HG03439 (cell line): Measurements from ENCODE around the gene CCL16.

Experiments
- ATAC-seq: cut with Tn5 transposase; IDR thresholded peaks from one replicate; pipeline ENCODE4 v1.9.1; 2021; ENCODE audit warnings: mild to moderate bottlenecking, moderate library complexity; ENCODE audit not compliant: unreplicated experiment

Gene CCL16

DNA sequence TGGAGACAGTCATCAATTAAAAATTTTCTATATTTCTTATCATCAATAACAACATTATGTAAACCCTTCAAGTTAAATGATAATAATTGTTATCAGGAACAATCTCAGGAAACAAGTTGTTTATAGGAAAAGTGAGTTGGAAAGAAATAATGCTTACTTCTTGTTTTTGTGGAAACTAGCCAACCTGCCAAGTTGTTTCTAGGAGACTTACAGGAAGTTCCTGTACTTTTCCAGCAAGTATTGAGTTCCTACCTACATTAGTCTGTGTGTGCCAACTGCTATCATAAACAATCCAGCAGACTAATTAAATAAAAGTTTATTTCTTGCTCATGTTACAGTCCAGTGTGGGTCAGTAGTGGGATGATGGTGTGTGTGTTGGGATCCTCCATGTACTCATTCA is 6.9 kb upstream of the CCL16 start:
- no peak for ATAC-seq

DNA sequence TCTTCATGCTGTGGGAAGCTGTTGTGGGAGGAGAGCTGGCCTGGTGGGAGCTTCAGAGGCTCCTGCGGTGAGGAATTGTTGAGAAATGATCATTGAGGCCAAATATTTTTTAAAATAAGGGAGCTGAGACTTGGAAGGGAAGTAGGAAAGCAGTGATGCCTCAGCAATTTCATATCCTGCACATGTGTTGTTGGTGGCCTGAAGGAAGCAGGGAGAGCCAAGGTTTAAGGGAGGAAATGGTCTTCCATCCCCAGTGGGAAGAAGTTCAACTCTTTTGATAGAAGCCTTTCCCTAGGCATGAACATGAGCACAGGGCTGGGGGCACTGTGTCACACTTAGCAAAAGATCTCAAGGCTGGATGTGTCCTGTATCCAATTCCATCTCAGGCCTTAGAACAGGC is 5.3 kb upstream of the CCL16 start, which contains the start of gene CCL14:
CCL14 (minus strand) TSS at position 87 of the 400 bp plus-strand sequence; CDS start at position 7, 80 bp downstream.
- ATAC-seq = no peak

DNA sequence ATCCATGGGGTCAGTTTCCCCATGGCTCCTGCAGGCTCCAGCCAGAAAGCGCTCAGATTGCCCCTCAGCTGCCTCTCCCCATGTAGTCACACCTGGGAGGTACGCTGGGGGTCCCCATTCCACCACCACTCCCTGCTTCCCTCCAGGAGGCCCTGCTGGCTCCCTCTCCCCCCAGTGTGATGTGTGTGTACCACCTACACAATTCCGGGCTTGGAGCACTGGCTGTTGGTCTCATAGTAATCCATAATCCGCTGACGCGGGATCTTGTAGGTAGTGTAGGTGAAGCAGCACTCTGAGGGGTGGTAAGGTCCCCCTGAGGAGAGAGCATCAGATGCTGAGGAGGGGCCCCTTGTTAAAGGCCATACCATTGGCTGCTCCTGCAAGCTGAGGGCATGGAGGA is 2.8 kb upstream of the CCL16 start:
- ATAC-seq = no peak

DNA sequence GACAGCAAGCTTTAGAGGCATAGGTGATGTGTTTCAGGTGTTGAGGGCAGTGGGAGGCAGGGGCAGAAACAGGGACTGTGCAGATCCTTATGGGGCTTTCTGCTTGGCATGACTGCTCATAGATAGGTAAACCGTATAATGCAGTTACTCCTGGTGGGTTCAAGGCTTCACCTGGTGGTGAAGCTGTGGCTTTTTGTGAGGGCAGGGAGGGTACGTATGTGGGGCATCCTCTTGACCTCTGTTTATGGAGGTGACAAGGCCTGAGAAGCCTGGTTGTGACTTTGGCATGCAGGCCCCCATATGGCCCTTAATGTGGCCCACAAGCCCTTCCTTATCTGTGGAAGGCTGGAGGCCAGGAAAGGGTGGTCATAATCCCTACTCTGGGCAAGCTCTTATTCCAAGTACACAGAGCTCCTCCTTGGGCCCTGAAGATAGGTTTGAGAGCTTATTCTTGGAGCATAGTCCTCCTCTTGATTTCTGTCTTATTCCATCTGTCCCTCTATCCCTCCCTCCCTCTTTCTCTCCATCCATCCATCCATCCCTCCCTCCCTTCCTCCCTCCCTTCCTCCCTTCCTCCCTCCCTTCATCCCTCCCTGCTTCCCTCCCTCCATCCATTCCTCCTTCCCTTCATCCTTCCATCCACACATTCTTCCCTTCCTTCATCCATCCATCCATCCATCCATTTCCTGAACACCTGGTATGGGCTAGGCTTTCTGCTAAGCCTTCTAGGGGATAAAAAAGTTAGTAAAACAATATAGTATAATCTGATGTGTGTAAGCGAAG is 1.3 kb upstream of the CCL16 start:
- no peak for ATAC-seq

DNA sequence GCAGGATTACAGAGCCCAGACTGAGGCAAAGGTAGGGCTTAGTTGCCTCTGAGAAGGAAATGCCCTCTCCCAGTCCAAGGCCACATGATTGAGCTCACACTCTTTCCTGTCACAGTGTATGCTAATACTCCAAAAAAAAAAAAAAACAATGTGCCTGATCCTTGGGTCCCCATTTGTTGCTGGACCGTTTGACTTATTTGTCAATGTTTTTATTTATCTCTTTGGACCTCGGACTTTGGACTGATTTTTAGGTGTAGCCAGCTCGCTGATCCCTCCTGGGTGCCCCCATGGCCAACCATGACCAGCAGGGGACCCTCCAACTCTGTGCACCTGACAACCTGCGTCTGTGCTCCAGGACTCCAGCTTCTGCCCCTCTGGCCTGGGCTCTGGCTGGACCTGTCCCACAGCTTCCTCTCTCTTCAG is 622 bp upstream of the CCL16 start:
- no peak for ATAC-seq

DNA sequence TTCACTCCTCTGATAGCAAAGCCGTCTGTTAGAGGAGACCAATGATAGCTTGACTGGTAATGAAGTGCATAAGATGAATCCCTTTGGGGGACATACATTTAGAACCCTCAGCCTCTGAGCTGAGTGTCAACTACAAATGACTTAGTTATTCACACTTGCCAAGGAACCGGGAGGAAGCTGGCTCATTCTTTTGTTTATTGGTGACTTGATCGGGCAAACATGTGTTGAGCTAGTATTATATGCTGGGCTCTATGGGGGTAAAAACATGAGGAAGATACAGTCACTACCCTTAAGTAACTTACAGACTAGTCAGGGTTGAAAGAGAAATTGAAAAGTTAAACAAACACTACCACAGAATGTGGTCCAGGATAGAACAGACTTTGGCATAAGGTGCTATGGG is 3.0 kb downstream of the CCL16 start:
- ATAC-seq = no peak

DNA sequence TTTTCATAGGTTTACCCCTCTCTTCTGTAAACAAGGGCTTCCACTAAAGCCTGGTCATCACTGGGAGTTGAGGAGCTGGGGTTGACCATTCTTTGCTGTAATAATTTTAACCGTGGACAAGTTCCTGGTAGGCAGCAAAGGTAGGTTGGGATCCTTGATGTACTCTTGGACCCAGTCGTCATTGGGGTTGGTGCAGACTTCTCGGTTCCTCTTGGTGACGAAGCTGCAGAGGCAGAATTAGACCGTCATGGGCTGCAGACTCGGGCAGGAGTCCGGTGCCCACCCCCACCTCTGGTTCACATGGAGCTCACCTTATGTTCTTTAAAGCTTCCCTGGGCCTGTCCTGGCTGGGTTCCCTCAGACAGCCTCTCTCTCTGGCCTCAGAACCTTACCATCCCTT is 3.8 kb downstream of the CCL16 start:
- ATAC-seq = no peak

DNA sequence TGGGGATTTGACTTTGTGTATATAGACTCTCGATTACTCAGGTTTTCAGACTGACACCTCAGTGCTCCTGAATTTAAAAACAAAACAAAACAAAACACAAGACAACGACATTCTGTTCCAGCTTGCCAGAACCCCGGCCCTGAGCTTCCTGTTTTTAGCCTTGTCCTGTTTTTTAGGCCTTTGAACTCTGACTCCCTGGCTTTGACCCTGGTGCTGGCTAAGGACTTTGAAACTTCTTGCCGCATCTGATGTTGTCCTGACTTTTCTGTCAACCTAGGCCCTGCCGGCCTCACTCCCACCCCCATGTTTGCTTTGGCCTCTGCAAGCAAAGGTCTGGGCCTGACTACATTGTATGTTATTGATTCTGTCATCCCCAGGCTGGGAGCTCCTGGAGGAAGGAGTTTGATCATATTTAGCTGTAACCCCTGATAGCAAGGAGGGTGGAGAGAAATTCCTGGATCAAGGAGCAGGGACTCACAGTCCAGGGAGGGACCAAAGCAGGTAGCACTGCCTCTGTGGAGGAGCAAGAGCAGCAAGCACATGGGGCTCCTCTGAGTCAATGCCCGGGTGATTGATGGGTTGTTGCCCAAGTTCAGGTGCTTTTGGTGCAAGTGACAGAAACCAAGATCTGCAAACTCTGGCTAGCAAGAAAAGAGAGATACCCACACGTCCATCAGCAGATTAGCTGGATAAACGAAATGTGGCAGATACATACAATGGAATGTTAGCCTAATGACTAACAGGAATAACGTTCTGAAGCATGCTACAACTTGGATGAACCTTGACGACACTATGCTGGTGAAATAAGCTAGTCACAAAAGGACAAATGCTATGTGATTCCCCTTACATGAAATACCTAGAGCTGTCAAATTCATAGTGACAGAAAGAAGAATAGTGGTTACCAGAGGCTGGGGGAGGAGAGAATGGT is 7.7 kb downstream of the CCL16 start:
- ATAC-seq = no peak

DNA sequence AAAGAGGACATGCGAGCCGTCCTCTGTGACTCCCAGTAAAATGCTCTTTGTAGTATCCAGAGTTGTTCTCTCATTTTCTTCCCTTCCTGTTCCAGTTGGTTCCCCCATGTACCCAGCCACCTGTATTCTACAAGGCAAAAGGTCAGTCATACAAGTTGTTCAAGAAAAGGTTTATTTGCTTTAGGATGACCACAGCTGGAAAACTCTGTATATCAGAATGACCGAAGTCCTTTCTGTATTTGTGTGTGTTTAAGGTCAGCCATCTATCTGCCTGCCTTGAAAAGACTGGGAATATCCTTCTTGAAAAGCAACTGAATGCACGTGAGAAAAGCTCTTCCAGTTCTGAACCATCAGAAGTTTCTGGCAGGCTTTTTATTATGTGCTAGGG is 8.4 kb downstream of the CCL16 start:
- ATAC-seq = no peak

DNA sequence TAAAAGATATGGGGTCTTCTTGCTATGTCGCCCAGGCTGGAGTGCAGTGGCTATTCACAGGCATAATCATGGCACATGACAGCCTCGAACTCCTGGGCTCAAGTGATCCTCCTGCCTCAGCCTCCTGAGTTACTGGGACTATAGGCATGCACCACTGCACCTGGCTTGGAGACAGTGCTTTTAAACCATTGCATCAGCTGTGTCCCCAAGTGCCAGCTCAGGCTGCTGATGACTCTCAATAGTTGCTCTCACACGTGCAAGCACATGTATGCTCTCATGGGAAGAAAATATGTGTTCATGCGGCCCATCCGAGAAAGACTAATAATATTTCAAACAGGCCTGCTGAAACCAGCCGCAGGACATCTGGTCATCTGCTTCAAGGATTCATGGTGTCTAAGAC is 8.8 kb downstream of the CCL16 start:
- ATAC-seq = no peak

DNA sequence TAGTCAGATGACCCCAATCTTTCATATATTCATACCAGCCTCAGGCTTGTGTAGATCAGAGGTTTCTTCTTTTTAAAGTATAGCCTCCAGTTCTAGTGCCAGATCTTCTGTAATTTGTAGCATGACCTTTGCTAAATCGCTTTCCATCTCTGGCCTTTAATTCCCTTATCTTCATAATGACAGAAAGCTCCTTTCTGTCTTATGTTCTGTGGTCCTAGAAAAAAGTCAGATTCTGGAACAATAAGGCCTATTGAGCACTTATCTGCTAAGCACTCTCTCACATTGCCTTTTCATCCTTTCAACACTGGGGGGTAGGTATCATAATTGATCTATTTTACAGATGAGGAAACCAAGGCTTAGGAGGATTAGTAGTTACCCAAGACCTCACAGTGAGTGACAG is 9.2 kb downstream of the CCL16 start:
- no peak for ATAC-seq

DNA sequence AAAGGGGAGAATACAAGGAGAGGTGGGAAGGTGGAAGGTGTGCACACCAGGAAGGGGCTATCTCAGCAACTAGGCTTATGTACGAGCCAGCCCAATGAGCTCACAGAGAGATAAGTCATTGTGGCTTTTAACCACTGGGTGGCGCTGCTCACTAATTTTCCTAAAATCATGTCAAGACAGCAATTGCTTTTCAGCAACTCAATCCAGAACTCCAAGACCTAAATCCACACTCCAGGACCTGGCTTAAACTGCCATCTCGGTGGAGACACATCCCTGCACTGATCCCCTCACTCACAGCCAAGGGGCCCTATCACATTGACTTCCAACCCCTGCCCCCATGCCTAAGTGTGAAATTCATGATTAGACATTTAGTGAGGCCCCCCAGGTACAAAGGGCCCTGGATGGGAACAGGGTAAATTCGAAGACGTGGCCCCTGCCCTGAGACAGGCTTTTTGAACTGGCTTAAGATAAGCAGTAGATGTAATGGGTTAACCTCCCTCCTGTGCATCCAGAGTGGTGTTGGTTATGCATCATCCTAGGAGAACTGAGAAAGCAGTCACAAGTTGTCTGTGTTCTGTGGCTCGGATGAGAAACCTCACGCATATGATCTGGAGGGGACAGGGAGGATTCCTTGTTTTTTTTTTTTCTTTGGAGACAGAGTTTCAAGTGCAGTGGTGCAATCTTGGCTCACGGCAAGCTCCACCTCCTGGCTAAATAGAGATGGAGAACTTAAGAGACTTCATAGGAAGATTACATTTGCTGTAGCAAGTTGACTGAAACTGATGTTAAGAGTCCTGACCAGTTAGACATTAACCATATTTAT is 11.5 kb downstream of the CCL16 start:
- ATAC-seq = no peak

DNA sequence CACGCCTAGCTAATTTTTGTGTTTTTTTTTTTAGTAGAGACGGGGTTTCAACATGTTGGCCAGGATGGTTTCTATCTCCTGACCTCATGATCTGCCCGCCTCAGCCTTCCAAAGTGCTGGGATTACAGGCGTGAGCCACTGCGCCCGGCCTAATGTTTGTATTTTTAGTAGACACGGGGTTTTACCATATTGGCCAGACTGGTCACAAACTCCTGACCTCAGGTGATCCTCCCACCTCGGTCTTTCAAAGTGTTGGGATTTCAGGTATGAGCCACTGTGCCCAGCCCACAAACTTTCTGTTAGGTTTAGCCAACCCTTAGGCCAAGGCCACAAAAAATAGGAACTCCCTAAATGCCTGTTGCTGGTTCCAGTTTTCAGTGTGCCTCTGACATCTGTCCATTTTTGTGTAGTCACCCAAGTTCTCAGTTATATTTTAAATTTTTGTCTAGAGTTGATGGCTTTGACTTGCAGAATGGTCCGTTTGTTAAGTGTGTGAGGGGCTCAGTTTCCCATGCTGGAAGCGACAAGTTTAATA is 12.7 kb downstream of the CCL16 start:
- ATAC-seq = no peak

DNA sequence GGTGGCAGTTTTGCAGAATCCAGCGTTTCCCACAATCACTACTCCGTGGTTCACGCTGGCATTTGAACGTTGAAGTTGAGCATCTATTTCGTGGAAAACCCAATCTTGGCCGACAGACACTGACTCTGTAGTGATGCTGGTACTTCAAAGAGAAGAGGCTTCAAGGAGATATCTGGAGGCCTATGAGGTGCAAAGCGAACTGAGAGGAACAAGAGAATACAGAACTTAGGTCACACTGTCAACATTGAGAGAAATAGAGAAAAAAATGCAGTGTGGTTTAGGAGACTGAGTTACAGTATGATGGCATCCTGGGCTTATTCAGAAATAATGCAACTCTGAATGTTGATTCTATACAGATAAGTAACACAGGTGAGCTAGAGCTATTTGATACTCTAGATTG is 16.0 kb downstream of the CCL16 start:
- ATAC-seq = no peak

DNA sequence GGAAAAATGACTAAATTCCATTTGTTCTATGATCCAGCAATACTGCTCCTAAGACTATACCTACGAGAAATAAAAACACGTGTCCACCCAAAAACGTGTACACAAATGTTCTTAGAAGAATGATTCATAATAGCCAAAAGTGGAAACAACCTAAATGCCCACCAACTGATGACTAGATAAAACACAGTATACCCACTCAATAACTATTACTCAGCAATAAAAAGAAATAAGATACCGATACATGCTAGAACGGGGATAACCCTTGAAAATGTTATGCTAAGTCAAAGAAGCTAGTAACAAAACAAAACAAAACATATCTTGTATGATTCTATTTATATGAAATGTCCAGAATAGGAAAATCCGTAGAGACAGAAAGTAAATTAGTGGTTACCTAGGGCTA is 17.6 kb downstream of the CCL16 start:
- ATAC-seq = no peak

DNA sequence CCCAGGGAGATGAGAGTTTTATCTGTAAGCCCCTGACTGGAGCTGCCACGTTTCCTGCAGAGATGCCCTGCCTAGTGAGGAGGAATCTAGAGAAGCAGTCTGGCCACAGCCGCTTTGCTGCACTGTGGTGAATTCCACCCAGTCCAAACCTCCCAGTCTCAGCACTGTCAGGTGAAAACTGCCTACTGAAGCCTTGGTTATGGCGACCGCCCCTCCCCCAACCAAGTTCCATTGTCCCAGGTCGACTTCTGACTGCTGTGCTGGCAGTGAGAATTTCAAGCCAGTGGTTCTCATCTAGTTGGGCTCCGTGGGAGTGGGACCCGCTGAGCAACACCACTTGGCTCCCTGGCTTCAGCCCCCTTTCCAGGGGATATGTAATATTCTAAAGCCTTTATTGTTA is 27.6 kb downstream of the CCL16 start:
- no peak for ATAC-seq

DNA sequence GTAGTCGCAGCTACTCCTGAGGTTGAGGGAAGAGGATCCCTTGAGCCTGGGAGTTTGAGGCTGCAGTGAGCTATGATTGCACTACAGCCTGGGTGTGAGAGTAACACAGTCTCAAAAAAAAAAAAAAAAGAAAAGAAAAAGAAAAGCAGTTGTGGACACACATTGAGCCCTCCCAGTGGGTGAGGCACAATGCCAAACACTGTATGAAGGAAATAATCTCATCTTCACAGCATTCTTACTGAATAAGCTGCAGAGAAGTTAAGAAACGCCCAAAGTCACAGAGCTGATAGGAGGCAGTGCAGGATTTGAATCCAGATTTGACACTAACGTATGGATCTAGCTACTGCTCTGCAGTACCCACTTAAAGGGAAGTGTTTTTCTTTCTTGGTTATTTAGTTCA is 31.9 kb downstream of the CCL16 start:
- ATAC-seq = no peak

DNA sequence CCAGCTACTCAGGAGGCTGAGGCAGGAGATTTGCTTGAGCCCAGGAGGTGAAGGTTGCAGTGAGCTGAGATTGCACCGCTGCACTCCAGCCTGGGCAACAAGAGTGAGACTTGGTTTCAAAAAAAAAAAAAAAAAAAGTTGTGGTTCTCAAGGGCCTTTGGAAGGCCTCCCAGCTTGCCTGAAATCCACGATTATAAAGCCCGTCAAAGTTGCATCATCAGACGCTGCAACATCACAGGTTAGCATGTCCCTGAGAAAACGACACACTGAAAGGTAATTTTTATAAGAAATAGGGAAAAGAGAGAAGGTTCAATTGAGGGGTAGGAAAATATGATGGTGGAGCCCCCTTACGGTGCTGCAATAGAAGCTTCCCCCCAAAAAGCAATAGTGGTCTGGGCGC is 33.2 kb downstream of the CCL16 start:
- ATAC-seq = no peak

DNA sequence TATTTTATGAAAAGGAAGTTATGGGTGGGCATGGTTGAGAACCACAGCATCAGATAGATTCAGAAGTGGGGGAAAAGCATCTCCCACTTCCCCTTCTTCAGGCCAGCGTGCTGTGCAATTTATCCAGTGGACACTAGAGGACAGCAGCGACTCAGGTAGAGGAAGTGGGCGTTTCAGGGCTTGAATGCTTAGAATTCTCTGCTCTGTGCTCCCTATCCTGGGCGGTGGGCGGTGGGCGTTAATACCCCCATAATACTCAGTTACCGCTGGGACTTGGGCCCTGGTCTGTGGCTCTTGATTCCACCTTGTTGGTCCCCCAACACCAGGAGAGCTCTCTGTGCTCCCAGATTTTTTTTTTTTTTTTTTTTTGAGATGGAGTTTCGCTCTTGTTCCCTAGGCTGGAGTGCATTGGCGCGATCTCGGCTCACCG is 34.1 kb downstream of the CCL16 start:
- ATAC-seq = no peak

DNA sequence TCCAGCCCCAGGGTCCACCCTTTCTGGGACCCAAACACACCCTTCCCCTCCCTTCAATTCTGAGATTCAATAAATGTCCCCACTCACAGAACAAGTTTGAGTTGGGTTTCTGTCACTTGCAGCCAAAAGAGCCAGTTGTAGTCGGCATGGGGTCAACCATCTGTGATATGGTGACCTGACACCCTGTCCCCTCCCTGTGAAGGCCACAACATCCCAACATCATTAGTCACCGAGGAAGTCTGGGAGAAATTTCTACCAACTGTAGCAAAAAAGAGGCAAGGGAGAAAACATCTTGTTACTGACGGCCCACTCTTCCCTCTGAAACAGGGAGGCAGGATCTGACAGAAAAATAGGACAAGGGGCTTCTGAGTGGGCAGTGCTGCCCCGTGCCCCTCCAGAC is 37.1 kb downstream of the CCL16 start:
- no peak for ATAC-seq

DNA sequence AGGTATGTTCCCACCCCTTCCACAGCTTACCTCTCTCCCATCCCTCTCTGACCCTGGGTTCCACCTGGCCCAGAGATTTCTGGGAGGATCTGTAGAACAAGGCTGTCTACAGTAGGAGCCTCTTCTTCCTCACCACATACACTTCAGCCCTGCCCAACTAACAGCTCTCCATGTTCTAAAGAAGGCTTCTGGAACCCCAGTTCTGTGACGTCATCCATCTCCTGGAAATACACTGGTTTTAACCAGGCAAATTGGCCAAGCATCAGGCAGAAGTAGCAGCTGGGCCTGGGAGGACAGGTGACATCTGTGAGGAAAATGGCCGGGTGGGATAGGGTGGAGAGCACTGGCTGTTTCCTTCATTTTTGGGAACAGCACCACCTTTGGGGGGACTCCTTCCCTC is 37.8 kb downstream of the CCL16 start, which contains the start of gene LYZL6:
LYZL6 (minus strand) TSS at position 177 of the 400 bp plus-strand sequence. CDS start 4,357 bp downstream, outside the sequence.
- no peak for ATAC-seq
